Sciatic nerve (tissue), 1 donor: ENCODE results near the gene CLDN5. TPM values are rescaled to one million over a fixed set of nuclear protein-coding genes. Genes with fewer than 3 reads are reported as not detected.

Experiments used
- total RNA-seq: library from RNA; stranded (reverse); fragmentation: NEBNext Ultra II Directional; extraction: Animal tissue kit (Norgen Biotek cat#: 25700); gene quantifications from one replicate; pipeline ENCODE4 v1.2.1, GENCODE V29; 2021
- donor health status: DM: no; HTN: no; CAD: no.

Gene CLDN5
- total RNA-seq, 1 donor from 2014 or later, result 136 TPM

Other genes starting within 250 kb of the CLDN5 start
- 14.2 TPM for gene CLTCL1, start 232.7 kb downstream of the CLDN5 start, total RNA-seq
- gene HIRA, start 92.7 kb downstream of the CLDN5 start, total RNA-seq, result 26.2 TPM
- gene MRPL40, start 91.9 kb downstream of the CLDN5 start, total RNA-seq, result 18.7 TPM
- gene C22orf39, start 76.7 kb downstream of the CLDN5 start, total RNA-seq, result 43.8 TPM
- 41.5 TPM for gene UFD1, start 45.2 kb downstream of the CLDN5 start, total RNA-seq
- gene CDC45, start 44.5 kb downstream of the CLDN5 start, total RNA-seq, result not detected
- gene SEPTIN5, start 190.1 kb upstream of the CLDN5 start, total RNA-seq, result 22.5 TPM
- gene GP1BB, start 199.1 kb upstream of the CLDN5 start, total RNA-seq, result 4.1 TPM
- gene TBX1, start 236.4 kb upstream of the CLDN5 start, total RNA-seq, result 4.2 TPM